Panc1 (cell line): ENCODE results near the gene TRAPPC12. TPM values are rescaled to one million over a fixed set of nuclear protein-coding genes. Genes with fewer than 3 reads are reported as not detected.

Experiments used
- ATAC-seq: fragments of 200-7000 bp; cut with Tn5 transposase; 2 replicates; pipeline ENCODE4 v1.9.1; 2020; ENCODE audit warnings: mild to moderate bottlenecking, moderate library complexity
- BruUV-seq: library from RNA; stranded (reverse); fragments of 400-500 nt; replicated peaks from 2 replicates; lab custom pipeline; 2021; lab: Mats Ljungman, UMichigan
- CTCF ChIA-PET: fragments of 300-600 bp; sonication (Branson Sonifier 250); formaldehyde crosslinking; loops from one replicate; lab custom pipeline; 2022; ENCODE audit warnings: antibody characterized with exemption; lab: Charles Lee
- POLR2A ChIA-PET: fragments of 300-600 bp; sonication (Branson Sonifier 250); formaldehyde crosslinking; loops from one replicate; lab custom pipeline; 2022; ENCODE audit warnings: antibody characterized with exemption; lab: Charles Lee
- DNase-seq: peaks from one replicate; pipeline ENCODE4 v3.0.0-alpha.2; 2010; ENCODE audit warnings: low read depth, low spot score
- H3K27ac ChIP-seq: 2 replicates; pipeline ENCODE4 v1.5.1; 2011; ENCODE audit warnings: mild to moderate bottlenecking, low read length, inconsistent platforms
- H3K27me3 ChIP-seq: fragments of 200-500 bp; sonication (Bioruptor generic); 2 replicates; pipeline ENCODE4 v1.6.0; 2014; ENCODE audit warnings: low read length, inconsistent platforms; ENCODE audit not compliant: control insufficient read depth, insufficient read depth
- H3K36me3 ChIP-seq: fragments of 200-500 bp; sonication (Bioruptor generic); 2 replicates; pipeline ENCODE4 v1.5.1; 2014; ENCODE audit warnings: inconsistent platforms, mild to moderate bottlenecking, low read length, moderate library complexity; ENCODE audit not compliant: control insufficient read depth, insufficient read depth
- H3K4me1 ChIP-seq: 2 replicates; pipeline ENCODE4 v1.5.1; 2011; ENCODE audit warnings: inconsistent platforms, mild to moderate bottlenecking, low read length, moderate library complexity; ENCODE audit not compliant: control insufficient read depth, insufficient read depth
- H3K4me3 ChIP-seq, 2 experiments: 2 replicates each; pipeline ENCODE4 v1.5.1; 2011 to 2012; ENCODE audit warnings: low read depth in 2 of 2, low read length in 2 of 2, mild to moderate bottlenecking in 2 of 2, inconsistent platforms in 1 of 2, moderate library complexity in 1 of 2
- H3K9me3 ChIP-seq: fragments of 200-500 bp; sonication (Bioruptor generic); 2 replicates; pipeline ENCODE4 v1.5.1; 2014; ENCODE audit warnings: low read depth, mild to moderate bottlenecking, inconsistent platforms, low read length, moderate library complexity; ENCODE audit not compliant: control insufficient read depth, insufficient read depth
- POLR2AphosphoS5 ChIP-seq: IDR thresholded peaks from 2 replicates; pipeline ENCODE4 v1.6.1; 2012; ENCODE audit warnings: mild to moderate bottlenecking, low read depth, low read length, moderate library complexity
- SIN3A ChIP-seq: IDR thresholded peaks from 2 replicates; pipeline ENCODE4 v1.6.1; 2012; ENCODE audit warnings: low read depth, mild to moderate bottlenecking, low read length, moderate library complexity, borderline replicate concordance; ENCODE audit not compliant: insufficient read depth
- TCF7L2 ChIP-seq: IDR thresholded peaks from 2 replicates; pipeline ENCODE4 v1.6.1; 2011; ENCODE audit warnings: mild to moderate bottlenecking, low read depth, low read length, inconsistent platforms
- in situ Hi-C: cut with HindIII; loops from 2 replicates; pipeline ENCODE4 v1.10.0; 2016; ENCODE audit warnings: low sequenced_read_pairs, low pct_unique_long_range_greater_than_20kb
- intact Hi-C: fragments of 100-400 bp; cut with micrococcal nuclease; formaldehyde crosslinking; loops from one replicate; pipeline ENCODE4 v1.10.0; 2022; ENCODE audit not compliant: unreplicated experiment
- total RNA-seq: library from RNA; stranded (reverse); gene quantifications from one replicate; pipeline ENCODE4 v1.2.1, GENCODE V29; 2021; ENCODE audit not compliant: unreplicated experiment
- TF ChIP-seq, protein P1 (sequence below), 2 experiments: IDR thresholded peaks; 2 replicates each; pipeline ENCODE4 v1.6.1; 2011 to 2012; ENCODE audit warnings: low read depth in 2 of 2, control low read depth in 1 of 2, low read length in 1 of 2, mild to moderate bottlenecking in 1 of 2, moderate library complexity in 1 of 2; ENCODE audit not compliant: insufficient read depth in 1 of 2
- TF ChIP-seq, protein P2 (sequence below): fragments of 450-650 bp; IDR thresholded peaks from 2 replicates; pipeline ENCODE4 v1.5.1; 2017; ENCODE audit warnings: mild to moderate bottlenecking

TRAPPC12 gene
- total RNA-seq, 1 experiment from 2014 or later = 78.7 TPM

GRCh38 chr2:3488061-3488531, 108.6 kb downstream of the TRAPPC12 start:
- in situ Hi-C loops (no loop called here), intact Hi-C loops (no loop called here)
- H3K9me3 ChIP-seq = no peaks in the 10 kb centered on the region
- no peak overlapping the region for H3K27ac ChIP-seq
- no peak for DNase-seq
- POLR2A ChIA-PET = no interaction called here
- CTCF ChIA-PET = no interaction called here
- no peaks in the 10 kb centered on the region for H3K27me3 ChIP-seq
- H3K4me3 ChIP-seq = no peak overlapping the region
- no peaks in the 10 kb centered on the region for H3K36me3 ChIP-seq
- no TSS peak for BruUV-seq
- TF ChIP-seq TCF7L2 (no peak), POLR2AphosphoS5 (no peak), SIN3A (no peak)
- TF ChIP-seq, protein P1, sequence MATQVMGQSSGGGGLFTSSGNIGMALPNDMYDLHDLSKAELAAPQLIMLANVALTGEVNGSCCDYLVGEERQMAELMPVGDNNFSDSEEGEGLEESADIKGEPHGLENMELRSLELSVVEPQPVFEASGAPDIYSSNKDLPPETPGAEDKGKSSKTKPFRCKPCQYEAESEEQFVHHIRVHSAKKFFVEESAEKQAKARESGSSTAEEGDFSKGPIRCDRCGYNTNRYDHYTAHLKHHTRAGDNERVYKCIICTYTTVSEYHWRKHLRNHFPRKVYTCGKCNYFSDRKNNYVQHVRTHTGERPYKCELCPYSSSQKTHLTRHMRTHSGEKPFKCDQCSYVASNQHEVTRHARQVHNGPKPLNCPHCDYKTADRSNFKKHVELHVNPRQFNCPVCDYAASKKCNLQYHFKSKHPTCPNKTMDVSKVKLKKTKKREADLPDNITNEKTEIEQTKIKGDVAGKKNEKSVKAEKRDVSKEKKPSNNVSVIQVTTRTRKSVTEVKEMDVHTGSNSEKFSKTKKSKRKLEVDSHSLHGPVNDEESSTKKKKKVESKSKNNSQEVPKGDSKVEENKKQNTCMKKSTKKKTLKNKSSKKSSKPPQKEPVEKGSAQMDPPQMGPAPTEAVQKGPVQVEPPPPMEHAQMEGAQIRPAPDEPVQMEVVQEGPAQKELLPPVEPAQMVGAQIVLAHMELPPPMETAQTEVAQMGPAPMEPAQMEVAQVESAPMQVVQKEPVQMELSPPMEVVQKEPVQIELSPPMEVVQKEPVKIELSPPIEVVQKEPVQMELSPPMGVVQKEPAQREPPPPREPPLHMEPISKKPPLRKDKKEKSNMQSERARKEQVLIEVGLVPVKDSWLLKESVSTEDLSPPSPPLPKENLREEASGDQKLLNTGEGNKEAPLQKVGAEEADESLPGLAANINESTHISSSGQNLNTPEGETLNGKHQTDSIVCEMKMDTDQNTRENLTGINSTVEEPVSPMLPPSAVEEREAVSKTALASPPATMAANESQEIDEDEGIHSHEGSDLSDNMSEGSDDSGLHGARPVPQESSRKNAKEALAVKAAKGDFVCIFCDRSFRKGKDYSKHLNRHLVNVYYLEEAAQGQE (IDR thresholded peaks at IDR 0.05; ENCODE audit: insufficient read depth in 1 of 2, low read depth in 2 of 2, low read length in 1 of 2) = no peak
- TF ChIP-seq, protein P2, sequence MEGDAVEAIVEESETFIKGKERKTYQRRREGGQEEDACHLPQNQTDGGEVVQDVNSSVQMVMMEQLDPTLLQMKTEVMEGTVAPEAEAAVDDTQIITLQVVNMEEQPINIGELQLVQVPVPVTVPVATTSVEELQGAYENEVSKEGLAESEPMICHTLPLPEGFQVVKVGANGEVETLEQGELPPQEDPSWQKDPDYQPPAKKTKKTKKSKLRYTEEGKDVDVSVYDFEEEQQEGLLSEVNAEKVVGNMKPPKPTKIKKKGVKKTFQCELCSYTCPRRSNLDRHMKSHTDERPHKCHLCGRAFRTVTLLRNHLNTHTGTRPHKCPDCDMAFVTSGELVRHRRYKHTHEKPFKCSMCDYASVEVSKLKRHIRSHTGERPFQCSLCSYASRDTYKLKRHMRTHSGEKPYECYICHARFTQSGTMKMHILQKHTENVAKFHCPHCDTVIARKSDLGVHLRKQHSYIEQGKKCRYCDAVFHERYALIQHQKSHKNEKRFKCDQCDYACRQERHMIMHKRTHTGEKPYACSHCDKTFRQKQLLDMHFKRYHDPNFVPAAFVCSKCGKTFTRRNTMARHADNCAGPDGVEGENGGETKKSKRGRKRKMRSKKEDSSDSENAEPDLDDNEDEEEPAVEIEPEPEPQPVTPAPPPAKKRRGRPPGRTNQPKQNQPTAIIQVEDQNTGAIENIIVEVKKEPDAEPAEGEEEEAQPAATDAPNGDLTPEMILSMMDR = no peak
- no peaks in the 10 kb centered on the region; the same call in 1 of the 2 replicates for H3K4me1 ChIP-seq
- ATAC-seq = no peak

DNA sequence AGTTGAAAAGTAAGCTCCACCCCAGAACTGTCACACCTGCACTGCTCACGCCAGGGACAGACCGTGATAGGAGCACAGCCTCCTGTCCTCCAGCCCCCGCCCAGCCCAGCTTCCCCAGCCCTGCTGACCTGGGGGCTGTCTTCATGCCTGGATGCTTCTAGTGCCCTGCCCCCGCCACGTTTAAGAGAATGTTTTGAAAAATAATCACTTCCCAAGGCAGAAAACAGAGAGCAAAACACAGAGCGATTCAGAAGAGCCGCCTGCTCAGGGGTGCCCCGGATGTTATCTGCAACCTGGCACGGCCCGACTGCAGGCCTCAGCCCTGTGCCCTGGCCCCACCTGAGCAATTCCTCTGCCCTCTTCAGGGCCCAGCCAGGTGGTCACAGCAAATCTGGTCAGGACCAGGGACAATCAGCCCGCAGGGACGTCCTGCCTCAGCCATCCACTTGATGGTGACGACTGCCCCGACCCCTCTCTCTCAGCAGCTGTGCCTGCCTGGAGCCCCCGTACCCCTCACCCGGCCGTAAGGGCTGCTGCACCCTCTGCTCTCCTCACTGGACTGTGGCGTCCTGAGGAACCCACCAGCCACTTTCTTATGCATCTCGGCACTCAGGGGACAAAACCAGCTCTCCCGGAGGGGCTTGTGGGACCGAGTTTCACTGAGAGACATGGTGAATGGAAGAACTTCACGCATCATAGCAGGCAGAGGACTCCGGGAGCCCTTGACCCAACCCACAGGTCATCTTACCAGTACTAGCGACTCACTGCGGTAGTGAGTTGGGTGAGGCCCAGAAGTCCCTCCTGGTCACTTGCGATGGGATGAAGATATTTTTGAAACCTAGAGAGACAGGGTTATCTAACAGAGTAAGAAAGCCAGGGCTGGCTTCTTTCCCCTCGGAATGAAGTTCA, 109.6 kb downstream of the TRAPPC12 start:
- H3K27me3 ChIP-seq = no peaks in the 10 kb centered on the region
- intact Hi-C loops = no loop called here
- H3K4me3 ChIP-seq = no peak overlapping the region
- H3K36me3 ChIP-seq = no peaks in the 10 kb centered on the region
- ChIA-PET CTCF (interaction anchor here (0.7 kb wide), 1 partner anchor 23 kb away, joined by 3 read pairs; no protein-coding TSS in a partner anchor), POLR2A (no interaction called here)
- ATAC-seq = no peak
- no peaks in the 10 kb centered on the region for H3K4me1 ChIP-seq
- no peak overlapping the region for H3K27ac ChIP-seq
- DNase-seq = no peak
- BruUV-seq = no TSS peak
- TF ChIP-seq, protein P2 = no peak
- no peak for TF ChIP-seq TCF7L2
- TF ChIP-seq, protein P1 (IDR thresholded peaks at IDR 0.05; ENCODE audit: insufficient read depth in 1 of 2, low read depth in 2 of 2, low read length in 1 of 2) = no peak
- TF ChIP-seq SIN3A = no peak
- no peak for TF ChIP-seq POLR2AphosphoS5
- in situ Hi-C loops = no loop called here
- H3K9me3 ChIP-seq = no peaks in the 10 kb centered on the region
